Activated naive CD8-positive, alpha-beta T cell treated with anti-CD3 and anti-CD28 coated beads for 36 hours (primary cell): ENCODE measurements around the gene TOLLIP. TPM values are rescaled to one million over a fixed set of nuclear protein-coding genes. Genes with fewer than 3 reads are reported as not detected.

Source experiments
- DNase-seq: peaks from one replicate; pipeline ENCODE4 v3.0.0; 2021
- H3K27ac Mint-ChIP-seq: one replicate; pipeline ENCODE4 v1.8.0; 2022; ENCODE audit warnings: mild to moderate bottlenecking, moderate library complexity, mixed read lengths
- H3K27me3 Mint-ChIP-seq: one replicate; pipeline ENCODE4 v1.8.0; 2022; ENCODE audit warnings: mild to moderate bottlenecking, mixed read lengths
- H3K36me3 Mint-ChIP-seq: one replicate; pipeline ENCODE4 v1.8.0; 2021; ENCODE audit warnings: mild to moderate bottlenecking, mixed read lengths
- H3K4me1 Mint-ChIP-seq: one replicate; pipeline ENCODE4 v1.8.0; 2021; ENCODE audit warnings: mixed read lengths
- H3K4me3 Mint-ChIP-seq: one replicate; pipeline ENCODE4 v1.8.0; 2022; ENCODE audit warnings: mild to moderate bottlenecking, moderate library complexity, mixed read lengths
- H3K9me3 Mint-ChIP-seq: one replicate; pipeline ENCODE4 v1.8.0; 2022; ENCODE audit warnings: mixed read lengths
- total RNA-seq, 2 experiments: library from RNA; stranded (reverse); gene quantifications; one replicate each; pipeline ENCODE4 v1.2.3, GENCODE V29; 2021

Gene TOLLIP
- total RNA-seq, 2 experiments from 2014 or later: 32.8 to 36.0 TPM

GRCh38 chr11:1300569-1301187 is 8.8 kb downstream of the TOLLIP start:
- Mint-ChIP-seq H3K36me3 (no peaks in the 10 kb centered on the region), H3K4me1 (peaks cover 19% of the 10 kb centered on the region)

DNA sequence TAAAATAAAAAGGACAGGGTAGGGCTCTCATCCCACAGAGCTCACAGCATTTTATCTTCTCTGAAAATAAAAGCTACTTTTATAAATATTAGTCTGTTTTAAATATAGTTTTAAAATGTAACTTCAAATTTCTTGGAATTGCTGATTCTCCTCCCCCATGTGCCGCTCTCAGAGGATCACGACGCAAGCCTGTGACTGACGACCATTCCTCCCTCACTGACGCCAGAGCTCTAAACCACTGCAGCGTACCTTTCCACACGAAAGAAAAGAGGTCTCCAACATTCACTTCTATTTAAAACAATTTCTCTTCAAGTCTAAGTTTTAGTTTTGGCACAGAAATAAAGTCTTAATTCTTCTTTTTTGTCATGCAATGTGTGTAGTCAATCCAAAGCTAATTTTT is 9.3 kb downstream of the TOLLIP start:
- Mint-ChIP-seq H3K27ac (no peak overlapping the region), H3K4me3 (no peak overlapping the region)

More at GRCh38 chr11:1300569-1301187, 8.8 kb downstream of the TOLLIP start:
- no peak for DNase-seq
- Mint-ChIP-seq H3K27ac (no peak overlapping the region), H3K4me3 (no peak overlapping the region), H3K9me3 (no peaks in the 10 kb centered on the region), H3K27me3 (no peaks in the 10 kb centered on the region)

DNA sequence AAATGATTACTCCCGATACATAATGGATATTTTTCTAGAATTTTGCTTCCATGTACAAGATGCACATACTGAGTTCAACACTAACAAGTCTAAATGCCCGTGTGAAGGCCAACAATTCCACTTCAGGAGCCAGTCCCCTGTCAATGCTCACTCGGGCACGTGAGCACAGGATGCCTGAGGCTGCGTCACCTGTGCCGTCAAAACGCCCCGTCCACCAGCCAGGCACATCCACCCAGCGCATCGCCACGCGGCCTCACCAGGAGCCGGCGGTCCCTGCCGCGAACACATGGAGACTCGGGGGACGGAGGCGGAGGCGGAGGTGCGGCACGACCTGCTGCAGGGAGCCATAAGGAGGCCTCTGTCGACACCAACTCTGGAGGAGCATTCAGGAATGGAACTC is 9.8 kb downstream of the TOLLIP start:
- Mint-ChIP-seq H3K9me3 (no peaks in the 10 kb centered on the region), H3K27ac (no peak overlapping the region), H3K4me3 (no peak overlapping the region), H3K36me3 (no peaks in the 10 kb centered on the region), H3K27me3 (no peaks in the 10 kb centered on the region), H3K4me1 (peaks cover 14% of the 10 kb centered on the region)
- no peak for DNase-seq

More for the DNA sequence above, 9.3 kb downstream of the TOLLIP start:
- H3K36me3 Mint-ChIP-seq: no peaks in the 10 kb centered on the region
- H3K4me1 Mint-ChIP-seq: peaks cover 18% of the 10 kb centered on the region
- no peak for DNase-seq
- no peaks in the 10 kb centered on the region for H3K27me3 Mint-ChIP-seq
- H3K9me3 Mint-ChIP-seq: no peaks in the 10 kb centered on the region

DNA sequence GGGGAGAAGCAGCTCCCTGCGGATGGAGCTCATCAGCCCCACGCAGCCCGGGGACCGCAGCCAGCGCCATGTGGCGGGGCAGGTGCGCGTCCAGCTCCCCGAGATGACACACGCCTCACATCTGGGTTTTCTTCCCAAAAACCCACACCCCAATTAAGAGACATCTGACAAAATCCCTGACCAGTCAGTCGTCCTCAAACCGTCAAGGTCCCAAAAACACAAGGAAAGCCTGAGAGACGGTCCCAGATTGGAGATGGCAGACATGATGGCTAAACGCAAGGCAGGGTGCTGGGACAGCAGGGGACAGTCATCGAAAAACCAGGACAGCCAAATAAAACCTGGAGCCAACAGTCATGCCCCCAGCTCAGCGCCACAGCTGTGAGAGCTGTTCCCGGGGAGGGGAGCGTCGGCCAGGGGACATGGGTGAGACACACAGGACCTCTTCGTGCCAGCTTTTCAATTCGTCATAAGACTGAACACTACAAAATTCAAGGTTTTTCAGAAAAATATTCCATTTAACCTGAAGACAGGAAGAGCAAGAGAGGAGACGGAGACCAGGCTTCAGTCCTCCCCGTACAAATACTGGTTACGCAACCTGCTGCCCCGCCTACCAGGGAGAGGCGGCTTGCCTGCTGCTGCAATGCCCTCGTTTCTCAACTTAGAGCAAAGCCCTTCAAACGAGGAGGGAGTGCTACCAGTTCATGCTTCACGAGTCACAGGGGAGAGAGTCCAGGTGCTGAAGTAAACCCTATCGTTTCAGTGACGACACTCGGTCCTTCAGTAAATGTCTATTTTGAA is 10.5 kb downstream of the TOLLIP start:
- no peak overlapping the region for H3K27ac Mint-ChIP-seq
- H3K4me3 Mint-ChIP-seq: no peak overlapping the region
- DNase-seq: no peak
- no peaks in the 10 kb centered on the region for H3K9me3 Mint-ChIP-seq
- no peaks in the 10 kb centered on the region for H3K27me3 Mint-ChIP-seq
- peaks cover 10% of the 10 kb centered on the region for H3K4me1 Mint-ChIP-seq
- H3K36me3 Mint-ChIP-seq: no peaks in the 10 kb centered on the region

DNA sequence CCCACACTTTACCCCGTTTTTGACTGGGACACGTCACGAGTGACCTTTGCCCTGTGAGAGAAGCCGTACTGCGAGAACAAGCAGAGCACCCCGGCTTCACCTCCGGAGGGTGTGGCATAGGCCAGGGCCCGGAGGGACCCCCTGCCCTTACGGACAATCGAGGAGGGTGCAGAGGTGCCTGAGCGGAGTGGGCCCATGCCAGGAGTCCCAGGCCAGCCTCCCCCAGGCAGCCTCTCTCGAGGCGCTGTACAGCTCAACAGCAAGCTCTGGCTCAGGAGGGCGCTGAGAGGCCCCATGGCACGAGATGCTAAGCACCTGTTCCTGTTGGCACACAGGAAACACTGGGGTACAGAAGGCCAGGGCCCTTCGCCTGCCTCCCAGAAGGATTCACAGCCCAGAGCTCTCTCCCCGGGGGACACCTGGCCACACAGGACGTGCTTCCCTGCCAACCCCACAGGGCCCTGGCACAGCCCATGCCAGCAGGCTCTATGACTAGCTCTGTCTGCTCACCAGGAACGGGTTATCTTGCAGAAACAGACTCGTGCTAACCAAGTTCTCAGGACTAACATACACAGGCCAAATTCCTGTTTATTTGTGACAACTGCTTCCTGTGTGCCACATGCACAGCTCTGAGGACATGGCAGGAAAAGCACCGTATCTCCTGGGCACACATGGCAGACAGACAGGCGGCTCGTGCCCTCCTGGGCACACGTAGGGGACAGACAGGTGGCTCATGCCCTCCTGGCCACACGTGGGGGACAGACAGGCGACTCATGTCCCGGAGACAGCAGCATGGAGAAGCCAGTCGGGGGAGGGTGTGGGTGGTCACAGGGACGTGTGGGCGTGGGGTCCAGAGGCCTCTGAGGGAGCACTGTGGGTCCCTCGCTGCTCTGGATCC is 11.6 kb downstream of the TOLLIP start:
- Mint-ChIP-seq H3K27me3 (no peaks in the 10 kb centered on the region), H3K27ac (no peak overlapping the region), H3K4me3 (no peak overlapping the region), H3K9me3 (no peaks in the 10 kb centered on the region), H3K4me1 (peaks cover 9% of the 10 kb centered on the region), H3K36me3 (no peaks in the 10 kb centered on the region)
- DNase-seq: no peak

DNA sequence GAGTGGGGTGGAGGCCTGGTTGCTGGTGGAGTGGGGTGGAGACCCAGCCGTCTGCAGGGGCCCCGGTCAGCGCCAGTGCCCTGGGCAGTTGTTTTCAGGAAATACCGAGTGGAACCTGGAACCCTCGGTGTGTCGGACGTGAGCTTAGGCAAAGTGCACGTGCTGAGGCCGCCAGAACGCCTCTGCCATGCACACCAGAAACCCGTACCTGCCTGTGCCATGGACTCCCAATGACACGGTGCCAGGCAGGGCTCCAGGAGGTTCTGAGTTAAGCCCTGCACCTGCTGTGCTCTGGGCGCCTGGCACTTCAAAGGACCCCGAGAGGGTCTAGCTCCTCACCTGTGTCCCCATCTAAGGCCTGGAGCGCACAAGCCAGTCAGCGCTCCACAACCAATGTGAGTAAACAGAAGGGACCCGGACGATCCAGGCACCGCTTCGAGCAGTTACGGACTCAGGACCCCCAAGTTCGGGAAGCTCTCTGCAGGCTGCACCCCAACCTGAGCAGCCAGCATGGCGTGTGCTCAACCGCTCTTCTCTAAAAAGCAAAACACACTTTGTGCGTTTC is 12.3 kb downstream of the TOLLIP start:
- H3K27ac Mint-ChIP-seq: no peak overlapping the region
- H3K4me3 Mint-ChIP-seq: no peak overlapping the region
- H3K27me3 Mint-ChIP-seq: no peaks in the 10 kb centered on the region
- no peaks in the 10 kb centered on the region for H3K9me3 Mint-ChIP-seq
- no peak for DNase-seq
- H3K36me3 Mint-ChIP-seq: peaks cover 4% of the 10 kb centered on the region
- H3K4me1 Mint-ChIP-seq: peaks cover 4% of the 10 kb centered on the region

GRCh38 chr11:1296287-1296686 is 13.1 kb downstream of the TOLLIP start:
- H3K27ac Mint-ChIP-seq: no peak overlapping the region
- no peaks in the 10 kb centered on the region for H3K9me3 Mint-ChIP-seq
- no peaks in the 10 kb centered on the region for H3K27me3 Mint-ChIP-seq
- no peak for DNase-seq
- H3K36me3 Mint-ChIP-seq: peaks cover 4% of the 10 kb centered on the region
- H3K4me1 Mint-ChIP-seq: no peaks in the 10 kb centered on the region
- H3K4me3 Mint-ChIP-seq: no peak overlapping the region

DNA sequence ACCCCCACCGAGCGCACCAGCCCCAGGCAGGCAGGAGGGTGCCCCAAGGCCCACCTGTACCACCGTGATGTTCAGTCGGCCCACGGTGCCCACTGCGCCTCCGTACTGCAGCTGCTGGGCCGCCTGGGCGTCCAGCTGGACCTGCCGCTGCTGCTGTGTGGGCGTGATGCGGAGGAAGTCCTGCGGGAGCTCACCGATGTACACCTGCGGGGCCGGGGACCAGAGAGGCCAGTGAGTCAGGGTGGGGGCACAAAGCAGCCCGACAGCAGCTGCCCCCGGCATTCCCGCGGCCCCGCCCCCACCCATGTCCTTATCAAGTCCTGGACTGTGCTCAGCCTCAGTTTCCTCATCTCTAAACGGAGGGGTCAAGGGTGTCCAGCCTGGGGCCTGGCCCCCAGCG is 13.8 kb downstream of the TOLLIP start:
- Mint-ChIP-seq H3K36me3 (peaks cover 4% of the 10 kb centered on the region), H3K4me3 (no peak overlapping the region), H3K27ac (no peak overlapping the region), H3K4me1 (no peaks in the 10 kb centered on the region), H3K9me3 (no peaks in the 10 kb centered on the region), H3K27me3 (no peaks in the 10 kb centered on the region)
- DNase-seq: no peak

DNA sequence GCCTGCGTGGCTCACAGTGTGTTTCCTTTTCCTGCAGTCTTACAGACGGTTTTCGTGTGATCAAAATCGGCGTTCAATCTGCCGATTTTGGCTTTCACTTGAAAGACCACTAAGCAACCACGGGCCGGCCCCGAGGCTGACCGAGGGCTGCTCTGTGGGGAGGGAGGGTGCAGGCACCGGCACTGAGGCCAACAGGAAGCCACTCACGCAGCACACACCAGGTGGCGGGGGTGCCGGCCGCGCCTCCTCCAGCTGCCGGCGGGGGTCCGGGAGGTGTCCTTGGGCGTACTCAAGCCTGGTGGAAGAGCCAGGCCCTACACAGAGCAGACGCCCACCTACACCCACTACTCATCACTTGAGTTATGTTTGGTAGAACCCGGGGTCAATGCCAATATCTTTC is 14.3 kb downstream of the TOLLIP start:
- H3K4me1 Mint-ChIP-seq: no peaks in the 10 kb centered on the region
- H3K27ac Mint-ChIP-seq: no peak overlapping the region
- no peaks in the 10 kb centered on the region for H3K27me3 Mint-ChIP-seq
- peaks cover 4% of the 10 kb centered on the region for H3K36me3 Mint-ChIP-seq
- DNase-seq: no peak
- no peak overlapping the region for H3K4me3 Mint-ChIP-seq
- H3K9me3 Mint-ChIP-seq: no peaks in the 10 kb centered on the region

- Mint-ChIP-seq H3K27me3 (no peaks in the 10 kb centered on the region), H3K4me1 (no peaks in the 10 kb centered on the region), H3K9me3 (no peaks in the 10 kb centered on the region), H3K27ac (no peak overlapping the region), H3K36me3 (peaks cover 4% of the 10 kb centered on the region), H3K4me3 (no peak overlapping the region)
- no peak for DNase-seq
Measured at GRCh38 chr11:1293619-1294015, 15.8 kb downstream of the TOLLIP start.

GRCh38 chr11:1292644-1293618 is 16.5 kb downstream of the TOLLIP start:
- Mint-ChIP-seq H3K9me3 (no peaks in the 10 kb centered on the region), H3K27me3 (no peaks in the 10 kb centered on the region), H3K27ac (no peak overlapping the region), H3K4me3 (no peak overlapping the region), H3K4me1 (no peaks in the 10 kb centered on the region), H3K36me3 (peaks cover 4% of the 10 kb centered on the region)
- no peak for DNase-seq

- no peaks in the 10 kb centered on the region for H3K9me3 Mint-ChIP-seq
- no peaks in the 10 kb centered on the region for H3K27me3 Mint-ChIP-seq
- no peaks in the 10 kb centered on the region for H3K4me1 Mint-ChIP-seq
- no peak for DNase-seq
- H3K4me3 Mint-ChIP-seq: no peak overlapping the region
- no peak overlapping the region for H3K27ac Mint-ChIP-seq
- H3K36me3 Mint-ChIP-seq: peaks cover 6% of the 10 kb centered on the region
Measured at GRCh38 chr11:1292018-1292643, 17.3 kb downstream of the TOLLIP start.

DNA sequence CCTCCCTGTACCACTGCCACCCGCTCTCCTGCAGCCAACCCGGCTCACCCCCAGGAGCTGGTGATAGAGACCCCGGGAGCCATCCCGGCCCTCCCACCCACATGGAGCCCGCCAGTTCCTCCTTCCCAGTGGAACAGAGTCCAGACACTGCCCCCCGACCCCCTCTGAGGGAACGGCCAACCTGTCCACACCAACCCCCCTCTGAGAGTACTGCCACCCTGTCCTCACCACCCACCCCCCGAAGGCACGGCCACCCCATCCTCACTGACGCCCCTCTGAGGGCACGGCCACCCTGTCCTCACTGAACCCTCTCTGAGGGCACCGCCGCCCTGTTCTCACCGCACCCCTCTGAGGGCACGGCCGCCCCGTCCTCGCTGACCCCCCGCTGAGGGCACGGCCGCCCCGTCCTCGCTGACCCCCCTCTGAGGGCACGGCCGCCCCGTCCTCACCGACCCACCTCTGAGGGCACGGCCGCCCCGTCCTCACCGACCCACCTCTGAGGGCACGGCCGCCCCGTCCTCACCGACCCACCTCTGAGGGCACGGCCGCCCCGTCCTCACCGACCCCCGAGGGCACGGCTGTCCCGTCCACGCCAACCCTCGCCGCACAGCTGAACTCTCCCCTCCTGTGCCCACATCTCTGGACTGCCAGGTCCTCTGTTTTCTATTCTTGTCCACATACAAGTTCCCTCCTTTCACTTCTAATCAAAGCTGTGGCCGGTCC is 18.0 kb downstream of the TOLLIP start:
- DNase-seq: no peak
- Mint-ChIP-seq H3K4me1 (no peaks in the 10 kb centered on the region), H3K27ac (no peak overlapping the region), H3K36me3 (peaks cover 6% of the 10 kb centered on the region), H3K27me3 (no peaks in the 10 kb centered on the region), H3K4me3 (no peak overlapping the region), H3K9me3 (no peaks in the 10 kb centered on the region)
